Measurements from ENCODE around the gene DGUOK. TPM values are rescaled to one million over a fixed set of nuclear protein-coding genes. Genes with fewer than 3 reads are reported as not detected.
A peak's percentile ranks its signal among the peaks of the same experiment; 100 is the strongest.

The DGUOK gene
- total RNA-seq, 1 experiment from 2014 or later, result 100 TPM

GRCh38 chr2:73888388-73888787, 38.3 kb upstream of the DGUOK start:
- intact Hi-C loops (cut with micrococcal nuclease), result no loop called here
- Histone ChIP-seq H3K4me2 (ENCODE audit: low read length) (no peak overlapping the region), H3K79me2 (ENCODE audit: insufficient read depth, low read length) (no peaks in the 10 kb centered on the region), H2AFZ (ENCODE audit: low read depth, low read length, poor library complexity, severe bottlenecking) (peak overlapping the region; percentile 92), H4K20me1 (ENCODE audit: insufficient read depth) (no peaks in the 10 kb centered on the region), H3K9me3 (ENCODE audit: control insufficient read depth in 1 of 2, insufficient read depth in 1 of 2, low read depth in 1 of 2, low read length in 2 of 2) (no peaks in the 10 kb centered on the region), H3K4me1 (ENCODE audit: control insufficient read depth in 1 of 2, insufficient read depth in 2 of 2, low read length in 2 of 2) (peaks cover 0 to 9% of the 10 kb centered on the region in 2 experiments; a peak in 1 of 4 replicates), H3K27me3 (ENCODE audit: insufficient read depth, low read length) (no peaks in the 10 kb centered on the region), H3K9me2 (ENCODE audit: insufficient read depth) (no peaks in the 10 kb centered on the region), H3K36me3 (ENCODE audit: control insufficient read depth in 1 of 2, insufficient read depth in 2 of 2, low read length in 2 of 2) (no peaks in the 10 kb centered on the region), H3K9ac (ENCODE audit: low read length) (no peak overlapping the region), H3K27ac (ENCODE audit: low read depth, low read length) (no peak overlapping the region), H3K4me3 (replicated peaks in 1 of 2; ENCODE audit: low read depth in 1 of 2, low read length in 2 of 2) (no peak overlapping the region)
- ChIA-PET CTCF (no interaction called here), RAD21 (ENCODE audit: low non-redundant PET in 1 of 2, low total read pairs in 2 of 2, uncharacterized antibody in 2 of 2, unreplicated experiment in 2 of 2) (no interaction called here), POLR2A (no interaction called here)
- no TSS peak for BruUV-seq (replicated peaks)
- ATAC-seq, result no peak
- no peak for DNase-seq (ENCODE audit: low read depth, low spot score)
- TF ChIP-seq REST (IDR thresholded peaks at IDR 0.05; ENCODE audit: low read depth) (no peak), CBX3 (IDR thresholded peaks at IDR 0.05; ENCODE audit: low read depth) (no peak), SP1 (IDR thresholded peaks at IDR 0.05; ENCODE audit: low read depth) (no peak), MAX (IDR thresholded peaks at IDR 0.05) (no peak)

- ATAC-seq, result no peak
- no peak overlapping the region for H3K27ac ChIP-seq (ENCODE audit: low read depth, low read length)
- no peak for DNase-seq (ENCODE audit: low read depth, low spot score)
- H3K36me3 ChIP-seq (ENCODE audit: control insufficient read depth in 1 of 2, insufficient read depth in 2 of 2, low read length in 2 of 2), result no peaks in the 10 kb centered on the region
- H3K79me2 ChIP-seq (ENCODE audit: insufficient read depth, low read length), result no peaks in the 10 kb centered on the region
- ChIA-PET RAD21 (ENCODE audit: low non-redundant PET in 1 of 2, low total read pairs in 2 of 2, uncharacterized antibody in 2 of 2, unreplicated experiment in 2 of 2) (no interaction called here), POLR2A (no interaction called here), CTCF (no interaction called here)
- no peaks in the 10 kb centered on the region for H4K20me1 ChIP-seq (ENCODE audit: insufficient read depth)
- intact Hi-C loops (cut with micrococcal nuclease), result no loop called here
- H2AFZ ChIP-seq (ENCODE audit: low read depth, low read length, poor library complexity, severe bottlenecking), result no peak overlapping the region
- no peaks in the 10 kb centered on the region for H3K27me3 ChIP-seq (ENCODE audit: insufficient read depth, low read length)
- no peak overlapping the region for H3K4me2 ChIP-seq (ENCODE audit: low read length)
- H3K4me1 ChIP-seq (ENCODE audit: control insufficient read depth in 1 of 2, insufficient read depth in 2 of 2, low read length in 2 of 2), result peaks cover 0 to 9% of the 10 kb centered on the region in 2 experiments; a peak in 1 of 4 replicates
- H3K9me2 ChIP-seq (ENCODE audit: insufficient read depth), result no peaks in the 10 kb centered on the region
- no peaks in the 10 kb centered on the region for H3K9me3 ChIP-seq (ENCODE audit: control insufficient read depth in 1 of 2, insufficient read depth in 1 of 2, low read depth in 1 of 2, low read length in 2 of 2)
- no peak overlapping the region for H3K4me3 ChIP-seq (replicated peaks in 1 of 2; ENCODE audit: low read depth in 1 of 2, low read length in 2 of 2)
- no peak overlapping the region for H3K9ac ChIP-seq (ENCODE audit: low read length)
- BruUV-seq (replicated peaks), result no TSS peak
- TF ChIP-seq FOSL1 (IDR thresholded peaks at IDR 0.05; ENCODE audit: low read depth) (no peak), CEBPB (IDR thresholded peaks at IDR 0.05; ENCODE audit: low read depth) (no peak), YY1 (IDR thresholded peaks at IDR 0.05; ENCODE audit: extremely low read depth, insufficient replicate concordance, low read depth, low read length) (no peak), ELF1 (IDR thresholded peaks at IDR 0.05; ENCODE audit: borderline replicate concordance, low read depth) (no peak), EZH2phosphoT487 (IDR thresholded peaks at IDR 0.05; ENCODE audit: borderline replicate concordance) (no peak), RAD21 (IDR thresholded peaks at IDR 0.05; ENCODE audit: low read depth) (no peak), TCF7L2 (IDR thresholded peaks at IDR 0.05; ENCODE audit: borderline replicate concordance, extremely low read depth, insufficient read depth, insufficient read length) (no peak), POLR2A (IDR thresholded peaks at IDR 0.05; ENCODE audit: borderline replicate concordance, extremely low read depth, insufficient read depth, insufficient read length) (no peak), SRF (IDR thresholded peaks at IDR 0.05; ENCODE audit: low read depth) (no peak), ZBTB33 (IDR thresholded peaks at IDR 0.05; ENCODE audit: extremely low read depth, insufficient replicate concordance, low read length) (no peak)
Measured at GRCh38 chr2:73889206-73889605, 37.5 kb upstream of the DGUOK start.

Data from HCT116 (cell line).